Measurements from ENCODE around the gene TRIOBP.
A peak's percentile ranks its signal among the peaks of the same experiment; 100 is the strongest.
"Not testable (repeated sequence)": the region's sequence is repeated elsewhere in the genome, so short reads cannot be mapped to it uniquely, and the experiment has no call there.

The TRIOBP gene

GRCh38 chr22:37696657-37697537 lies at the start of gene TRIOBP:
TSS of gene TRIOBP (plus strand) at chr22:37697048. CDS start at chr22:37701366, 4,318 bp downstream.
- CTCF ChIA-PET = interaction anchor here (0.8 kb wide), 1 partner anchor 112 kb away, joined by 4 read pairs; no protein-coding TSS in a partner anchor
- POLR2A ChIA-PET (ENCODE audit: low non-redundant PET) = no interaction called here
- TF ChIP-seq CTCF (conservative IDR thresholded peaks at IDR 0.05; ENCODE audit: low read depth) = peak; percentile 75
- H3K27ac ChIP-seq = peak within 1 kb of the TSS; percentile 63
- DNase-seq (ENCODE audit: low spot score) = peak; percentile 87

GRCh38 chr22:37647317-37647716 lies 49.5 kb upstream of the TRIOBP start:
- H3K27ac ChIP-seq = peak overlapping the region; percentile 67
- POLR2A ChIA-PET (ENCODE audit: low non-redundant PET) = no interaction called here
- CTCF ChIA-PET = no interaction called here
- DNase-seq (ENCODE audit: low spot score) = no peak
- TF ChIP-seq CTCF (conservative IDR thresholded peaks at IDR 0.05; ENCODE audit: low read depth) = no peak

- TF ChIP-seq CTCF (conservative IDR thresholded peaks at IDR 0.05; ENCODE audit: low read depth) = no peak
- CTCF ChIA-PET = no interaction called here
- no peak for DNase-seq (ENCODE audit: low spot score)
- POLR2A ChIA-PET (ENCODE audit: low non-redundant PET) = no interaction called here
- peak overlapping the region; percentile 67 for H3K27ac ChIP-seq
Observed at GRCh38 chr22:37647928-37648327, 48.9 kb upstream of the TRIOBP start.

- CTCF ChIA-PET = no interaction called here
- TF ChIP-seq CTCF (conservative IDR thresholded peaks at IDR 0.05; ENCODE audit: low read depth) = no peak
- POLR2A ChIA-PET (ENCODE audit: low non-redundant PET) = no interaction called here
- no peak for DNase-seq (ENCODE audit: low spot score)
- H3K27ac ChIP-seq = 0 out of 2 replicates have a peak overlapping the region, but pooled peaks have one; percentile 3
Observed at GRCh38 chr22:37650463-37651136, 46.2 kb upstream of the TRIOBP start.

GRCh38 chr22:37654563-37655251 lies 42.1 kb upstream of the TRIOBP start:
- ChIA-PET CTCF (no interaction called here), POLR2A (ENCODE audit: low non-redundant PET) (no interaction called here)
- H3K27ac ChIP-seq = peak overlapping the region; percentile 24; the same call in 1 of the 2 replicates
- no peak for TF ChIP-seq CTCF (conservative IDR thresholded peaks at IDR 0.05; ENCODE audit: low read depth)
- DNase-seq (ENCODE audit: low spot score) = no peak

- ChIA-PET POLR2A (ENCODE audit: low non-redundant PET) (no interaction called here), CTCF (no interaction called here)
- TF ChIP-seq CTCF (conservative IDR thresholded peaks at IDR 0.05; ENCODE audit: low read depth) = no peak
- DNase-seq (ENCODE audit: low spot score) = no peak
- H3K27ac ChIP-seq = no peak overlapping the region
Observed at GRCh38 chr22:37655252-37655563, 41.6 kb upstream of the TRIOBP start.

- POLR2A ChIA-PET (ENCODE audit: low non-redundant PET); CTCF ChIA-PET; DNase-seq (ENCODE audit: low spot score): not testable (repeated sequence)
- peak overlapping the region; percentile 50 for H3K27ac ChIP-seq
Observed at GRCh38 chr22:37656583-37656982, 40.3 kb upstream of the TRIOBP start.
